HEK293 (cell line): ENCODE data around the gene LGALS7.
A peak's percentile ranks its signal among the peaks of the same experiment; 100 is the strongest.

ENCODE experiments used
- FEZF1 ChIP-seq: fragments of 450-650 bp; formaldehyde crosslinking; IDR thresholded peaks from 2 replicates; pipeline ENCODE4 v1.5.1; 2016; ENCODE audit warnings: missing biosample characterization, missing genetic modification characterization
- HIC1 ChIP-seq: fragments of 450-650 bp; formaldehyde crosslinking; IDR thresholded peaks from 2 replicates; pipeline ENCODE4 v1.5.1; 2016; ENCODE audit warnings: missing biosample characterization, missing genetic modification characterization
- HOXA7 ChIP-seq: sonication (generic); formaldehyde crosslinking; IDR thresholded peaks from 2 replicates; pipeline ENCODE4 v1.8.1; 2022; ENCODE audit warnings: missing genetic modification reagents, borderline replicate concordance
- KLF1 ChIP-seq: fragments of 450-650 bp; formaldehyde crosslinking; IDR thresholded peaks from 2 replicates; pipeline ENCODE4 v1.5.1; 2016; ENCODE audit warnings: missing biosample characterization, missing genetic modification characterization
- KLF8 ChIP-seq: fragments of 450-650 bp; formaldehyde crosslinking; IDR thresholded peaks from 2 replicates; pipeline ENCODE4 v1.5.1; 2016; ENCODE audit warnings: missing biosample characterization, missing genetic modification characterization
- OSR2 ChIP-seq: fragments of 450-650 bp; formaldehyde crosslinking; IDR thresholded peaks from 2 replicates; pipeline ENCODE4 v1.5.1; 2016; ENCODE audit warnings: missing biosample characterization, missing genetic modification characterization
- SP7 ChIP-seq: fragments of 450-650 bp; formaldehyde crosslinking; IDR thresholded peaks from 2 replicates; pipeline ENCODE4 v1.5.1; 2016; ENCODE audit warnings: missing biosample characterization, missing genetic modification characterization
- ZBTB20 ChIP-seq: fragments of 450-650 bp; formaldehyde crosslinking; IDR thresholded peaks from 2 replicates; pipeline ENCODE4 v1.5.1; 2016; ENCODE audit warnings: missing biosample characterization, missing genetic modification characterization
- ZBTB49 ChIP-seq: fragments of 450-650 bp; formaldehyde crosslinking; IDR thresholded peaks from 2 replicates; pipeline ENCODE4 v1.5.1; 2016; ENCODE audit warnings: missing biosample characterization, missing genetic modification characterization, low read depth
- ZEB2 ChIP-seq: fragments of 450-650 bp; formaldehyde crosslinking; IDR thresholded peaks from 2 replicates; pipeline ENCODE4 v1.5.1; 2016; ENCODE audit warnings: missing biosample characterization, missing genetic modification characterization
- ZFP3 ChIP-seq: fragments of 450-650 bp; formaldehyde crosslinking; IDR thresholded peaks from 2 replicates; pipeline ENCODE4 v1.5.1; 2016; ENCODE audit warnings: low read depth, missing biosample characterization, missing genetic modification characterization
- ZNF121 ChIP-seq: fragments of 450-650 bp; formaldehyde crosslinking; IDR thresholded peaks from 2 replicates; pipeline ENCODE4 v1.5.1; 2016; ENCODE audit warnings: missing biosample characterization, missing genetic modification characterization
- ZNF16 ChIP-seq: fragments of 450-650 bp; formaldehyde crosslinking; IDR thresholded peaks from 2 replicates; pipeline ENCODE4 v1.5.1; 2016; ENCODE audit warnings: low read depth, missing biosample characterization, missing genetic modification characterization
- ZNF2 ChIP-seq: fragments of 450-650 bp; formaldehyde crosslinking; IDR thresholded peaks from 2 replicates; pipeline ENCODE4 v1.5.1; 2016; ENCODE audit warnings: missing biosample characterization, missing genetic modification characterization
- ZNF221 ChIP-seq: fragments of 450-650 bp; formaldehyde crosslinking; IDR thresholded peaks from 2 replicates; pipeline ENCODE4 v1.5.1; 2017; ENCODE audit warnings: missing biosample characterization, missing genetic modification characterization, borderline replicate concordance
- ZNF23 ChIP-seq: fragments of 450-650 bp; formaldehyde crosslinking; IDR thresholded peaks from 2 replicates; pipeline ENCODE4 v1.5.1; 2016; ENCODE audit warnings: missing biosample characterization, missing genetic modification characterization, borderline replicate concordance
- ZNF280D ChIP-seq: fragments of 450-650 bp; formaldehyde crosslinking; IDR thresholded peaks from 2 replicates; pipeline ENCODE4 v1.5.1; 2016; ENCODE audit warnings: missing biosample characterization, missing genetic modification characterization
- ZNF311 ChIP-seq: fragments of 450-650 bp; formaldehyde crosslinking; IDR thresholded peaks from 2 replicates; pipeline ENCODE4 v1.5.1; 2017; ENCODE audit warnings: missing biosample characterization, missing genetic modification characterization, borderline replicate concordance
- ZNF350 ChIP-seq: fragments of 450-650 bp; formaldehyde crosslinking; IDR thresholded peaks from 2 replicates; pipeline ENCODE4 v1.5.0; 2017; ENCODE audit warnings: missing biosample characterization, mild to moderate bottlenecking, missing genetic modification characterization
- ZNF362 ChIP-seq: fragments of 450-650 bp; formaldehyde crosslinking; IDR thresholded peaks from 2 replicates; pipeline ENCODE4 v1.5.1; 2016; ENCODE audit warnings: missing biosample characterization, missing genetic modification characterization
- ZNF426 ChIP-seq: fragments of 450-650 bp; formaldehyde crosslinking; IDR thresholded peaks from 2 replicates; pipeline ENCODE4 v1.5.1; 2017; ENCODE audit warnings: missing biosample characterization, missing genetic modification characterization, mild to moderate bottlenecking, inconsistent platforms, moderate library complexity
- ZNF513 ChIP-seq: fragments of 450-650 bp; IDR thresholded peaks from 2 replicates; pipeline ENCODE4 v1.5.1; 2018; ENCODE audit warnings: missing biosample characterization, missing genetic modification characterization
- ZNF521 ChIP-seq: fragments of 450-650 bp; formaldehyde crosslinking; IDR thresholded peaks from 2 replicates; pipeline ENCODE4 v1.5.1; 2017; ENCODE audit warnings: missing biosample characterization, mild to moderate bottlenecking, missing genetic modification characterization
- ZNF585B ChIP-seq: fragments of 450-650 bp; formaldehyde crosslinking; IDR thresholded peaks from 2 replicates; pipeline ENCODE4 v1.5.1; 2016; ENCODE audit warnings: missing biosample characterization, missing genetic modification characterization
- ZNF707 ChIP-seq: fragments of 450-650 bp; formaldehyde crosslinking; IDR thresholded peaks from 2 replicates; pipeline ENCODE4 v1.5.1; 2016; ENCODE audit warnings: missing biosample characterization, missing genetic modification characterization
- ZSCAN18 ChIP-seq: fragments of 450-650 bp; formaldehyde crosslinking; IDR thresholded peaks from 2 replicates; pipeline ENCODE4 v1.5.1; 2016; ENCODE audit warnings: missing biosample characterization, missing genetic modification characterization
- ZSCAN30 ChIP-seq: fragments of 450-650 bp; IDR thresholded peaks from 2 replicates; pipeline ENCODE4 v1.5.1; 2018; ENCODE audit warnings: missing biosample characterization, mild to moderate bottlenecking, missing genetic modification characterization, moderate library complexity

LGALS7 gene

GRCh38 chr19:38766276-38767047, 6.9 kb downstream of the LGALS7 start (continued):
- TF ChIP-seq KLF8 (tag by site-specific recombination) (no peak), ZNF585B (tag by site-specific recombination) (no peak), ZNF280D (no peak), ZNF16 (tag by site-specific recombination) (peak; percentile 17; the same call in 1 of the 2 replicates), ZNF707 (tag by site-specific recombination) (no peak), ZNF362 (tag by site-specific recombination) (no peak), ZSCAN18 (tag by site-specific recombination) (no peak), ZNF521 (tag by site-specific recombination) (no peak), ZNF513 (tag by site-specific recombination) (no peak), ZFP3 (0 out of 2 replicates have a peak, but pooled peaks have one; percentile 52), ZEB2 (no peak), ZBTB20 (tag by site-specific recombination) (no peak), ZNF426 (peak; percentile 97), HIC1 (peak; percentile 33; the same call in 1 of the 2 replicates), KLF1 (tag by site-specific recombination) (no peak), ZNF221 (tag by site-specific recombination) (no peak), HOXA7 (CRISPR knock-in tag) (no peak), FEZF1 (tag by site-specific recombination) (peak; percentile 8; the same call in 1 of the 2 replicates), ZNF23 (tag by site-specific recombination) (no peak), ZNF350 (tag by site-specific recombination) (no peak), ZNF2 (tag by site-specific recombination) (no peak), ZNF311 (tag by site-specific recombination) (no peak), OSR2 (tag by site-specific recombination) (no peak), SP7 (tag by site-specific recombination) (no peak), ZNF121 (tag by site-specific recombination) (0 out of 2 replicates have a peak, but pooled peaks have one; percentile 22), ZSCAN30 (tag by site-specific recombination) (no peak), ZBTB49 (tag by site-specific recombination) (no peak)
